GM21737 (cell line): Measurements from ENCODE around the gene ABCD1.

ENCODE experiments used
- ATAC-seq: cut with Tn5 transposase; IDR thresholded peaks from one replicate; pipeline ENCODE4 v1.9.1; 2021; ENCODE audit warnings: mild to moderate bottlenecking, moderate library complexity; ENCODE audit not compliant: unreplicated experiment

The ABCD1 gene

GRCh38 chrX:153771415-153772315 is 47.0 kb downstream of the ABCD1 start:
- ATAC-seq = no peak

DNA sequence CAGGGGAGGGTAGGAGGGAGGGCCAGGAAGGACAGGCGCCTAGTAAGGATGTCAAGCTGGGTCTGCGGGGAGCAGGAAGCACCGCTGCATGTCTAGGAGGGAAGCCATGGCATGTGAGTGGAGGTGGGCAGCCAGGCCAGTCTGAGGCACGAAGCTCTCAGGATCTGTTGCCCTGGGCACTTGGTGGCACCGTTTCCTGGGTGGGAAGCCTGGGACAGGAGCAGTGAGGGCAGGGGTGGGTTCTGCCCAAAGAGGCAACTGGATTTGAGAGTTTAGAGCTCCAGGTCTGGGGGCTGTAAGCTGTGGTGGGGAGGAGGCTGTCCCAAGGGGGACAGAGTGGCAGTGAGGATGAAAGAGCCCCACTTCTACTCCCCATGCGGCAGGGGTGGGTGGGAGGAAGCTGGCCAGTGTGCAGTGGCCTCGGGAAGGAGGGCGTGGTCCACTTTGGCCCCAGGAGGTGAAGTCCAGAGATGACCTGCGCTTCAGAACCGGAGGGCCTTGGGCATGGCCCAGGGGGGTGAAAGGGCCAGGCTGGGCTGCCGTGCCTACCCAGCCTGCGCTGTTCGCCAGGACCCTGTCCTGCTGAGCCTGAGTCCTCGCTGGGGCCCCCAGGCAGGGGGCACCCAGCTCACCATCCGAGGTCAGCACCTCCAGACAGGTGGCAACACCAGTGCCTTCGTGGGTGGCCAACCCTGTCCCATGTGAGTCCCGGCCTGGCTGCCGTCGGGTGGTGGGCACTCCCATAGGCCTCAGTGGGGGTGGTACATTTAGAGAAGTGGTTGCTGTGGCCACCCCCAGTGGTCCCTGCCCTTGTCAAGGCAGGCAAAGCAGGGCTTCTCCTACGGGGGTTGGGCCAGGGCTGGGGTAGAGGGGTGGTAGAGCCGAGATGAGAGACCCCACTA is 47.9 kb downstream of the ABCD1 start:
- no peak for ATAC-seq

DNA sequence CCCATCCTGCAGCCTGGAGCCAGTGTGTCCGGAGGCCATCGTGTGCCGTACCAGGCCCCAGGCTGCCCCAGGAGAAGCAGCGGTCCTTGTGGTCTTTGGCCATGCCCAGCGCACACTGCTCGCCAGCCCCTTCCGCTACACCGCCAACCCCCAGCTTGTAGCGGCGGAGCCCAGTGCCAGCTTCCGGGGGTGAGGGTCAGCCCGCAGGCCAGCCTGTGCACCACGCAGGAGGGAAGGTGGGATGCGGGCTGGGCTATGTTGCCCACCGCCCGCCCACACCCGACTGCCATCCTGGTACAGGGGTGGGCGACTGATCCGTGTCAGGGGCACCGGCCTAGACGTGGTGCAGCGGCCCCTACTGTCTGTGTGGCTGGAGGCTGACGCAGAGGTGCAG is 48.6 kb downstream of the ABCD1 start:
- no peak for ATAC-seq

DNA sequence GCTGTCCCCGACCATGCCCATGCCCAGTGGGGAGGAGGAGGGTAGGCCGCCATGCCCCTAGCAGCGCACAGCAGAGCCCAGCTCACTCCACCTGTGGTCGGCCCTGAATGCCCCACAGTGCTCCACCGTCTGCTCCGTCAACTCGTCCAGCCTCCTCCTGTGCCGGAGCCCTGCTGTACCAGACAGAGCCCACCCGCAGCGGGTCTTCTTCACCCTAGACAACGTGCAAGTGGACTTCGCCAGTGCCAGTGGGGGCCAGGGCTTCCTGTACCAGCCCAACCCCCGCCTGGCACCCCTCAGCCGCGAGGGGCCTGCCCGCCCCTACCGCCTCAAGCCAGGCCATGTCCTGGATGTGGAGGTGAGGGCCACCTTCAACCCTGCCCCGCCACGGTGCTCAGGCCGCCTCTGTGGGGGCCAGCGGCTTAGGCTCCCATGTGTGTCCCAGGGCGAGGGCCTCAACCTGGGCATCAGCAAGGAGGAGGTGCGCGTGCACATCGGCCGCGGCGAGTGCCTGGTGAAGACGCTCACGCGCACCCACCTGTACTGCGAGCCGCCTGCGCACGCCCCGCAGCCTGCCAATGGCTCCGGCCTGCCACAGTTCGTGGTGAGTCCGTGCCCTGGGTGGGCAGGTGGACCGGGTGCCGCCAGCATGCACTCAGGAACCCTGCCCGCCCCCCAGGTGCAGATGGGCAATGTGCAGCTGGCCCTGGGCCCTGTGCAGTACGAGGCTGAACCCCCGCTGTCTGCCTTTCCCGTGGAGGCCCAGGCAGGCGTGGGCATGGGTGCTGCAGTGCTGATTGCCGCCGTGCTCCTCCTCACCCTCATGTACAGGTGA is 49.3 kb downstream of the ABCD1 start:
- ATAC-seq = no peak

DNA sequence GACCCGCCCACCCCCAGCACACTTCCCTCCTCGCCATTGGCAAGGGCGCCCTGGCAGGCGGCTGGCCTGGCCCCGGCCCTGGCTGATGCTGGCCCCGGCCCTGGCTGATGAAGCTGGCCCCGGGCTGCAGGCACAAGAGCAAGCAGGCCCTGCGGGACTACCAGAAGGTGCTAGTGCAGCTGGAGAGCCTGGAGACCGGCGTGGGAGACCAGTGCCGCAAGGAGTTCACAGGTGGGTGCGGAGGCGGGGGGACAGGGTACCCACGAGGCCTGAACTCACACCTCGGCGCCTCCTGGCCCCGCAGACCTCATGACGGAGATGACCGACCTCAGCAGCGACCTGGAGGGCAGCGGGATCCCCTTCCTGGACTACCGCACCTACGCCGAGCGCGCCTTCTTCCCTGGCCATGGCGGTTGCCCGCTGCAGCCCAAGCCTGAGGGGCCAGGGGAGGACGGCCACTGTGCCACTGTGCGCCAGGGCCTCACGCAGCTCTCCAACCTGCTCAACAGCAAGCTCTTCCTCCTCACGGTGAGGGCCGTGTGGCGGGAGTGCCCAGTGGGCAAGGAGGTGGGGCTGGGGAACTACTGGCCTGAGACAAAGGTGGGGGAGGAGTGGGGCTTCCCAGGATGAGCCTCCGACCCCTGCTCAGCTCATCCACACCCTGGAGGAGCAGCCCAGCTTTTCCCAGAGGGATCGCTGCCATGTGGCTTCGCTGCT is 50.1 kb downstream of the ABCD1 start:
- ATAC-seq = no peak

GRCh38 chrX:153775293-153776119 is 50.9 kb downstream of the ABCD1 start:
- no peak for ATAC-seq

- no peak for ATAC-seq
These were observed 51.5 kb downstream of the ABCD1 start for GRCh38 chrX:153776120-153776599.

- ATAC-seq = no peak
These were observed 52.0 kb downstream of the ABCD1 start for GRCh38 chrX:153776611-153777045.

DNA sequence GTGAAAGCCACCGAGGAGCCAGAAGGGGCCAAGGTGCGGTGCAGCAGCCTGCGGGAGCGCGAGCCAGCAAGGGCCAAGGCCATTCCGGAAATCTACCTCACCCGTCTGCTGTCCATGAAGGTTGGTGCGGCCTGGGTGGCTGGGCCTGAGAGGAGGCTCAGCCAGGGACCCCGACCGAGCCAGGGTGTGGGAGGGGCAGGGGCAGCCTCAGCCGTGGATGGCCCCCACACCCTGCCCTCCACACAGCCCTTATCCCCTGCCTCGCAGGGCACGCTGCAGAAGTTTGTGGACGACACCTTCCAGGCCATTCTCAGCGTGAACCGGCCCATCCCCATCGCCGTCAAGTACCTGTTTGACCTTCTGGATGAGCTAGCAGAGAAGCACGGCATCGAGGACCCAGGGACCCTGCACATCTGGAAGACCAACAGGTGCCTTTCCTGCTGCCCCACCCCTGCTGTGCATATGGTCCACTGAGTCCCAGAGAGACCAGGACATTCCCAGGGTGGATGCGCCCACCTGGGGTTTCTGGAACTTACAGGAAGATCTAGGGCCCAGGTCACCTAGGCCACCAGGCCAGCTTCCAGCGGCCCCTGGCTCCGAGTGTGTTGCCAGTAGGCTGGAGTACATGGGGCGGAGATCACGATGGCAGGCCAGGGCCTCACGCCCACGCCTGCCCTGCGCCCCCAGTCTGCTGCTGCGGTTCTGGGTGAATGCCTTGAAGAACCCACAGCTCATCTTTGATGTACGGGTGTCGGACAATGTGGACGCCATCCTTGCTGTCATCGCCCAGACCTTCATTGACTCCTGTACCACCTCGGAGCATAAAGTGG is 52.8 kb downstream of the ABCD1 start:
- no peak for ATAC-seq

DNA sequence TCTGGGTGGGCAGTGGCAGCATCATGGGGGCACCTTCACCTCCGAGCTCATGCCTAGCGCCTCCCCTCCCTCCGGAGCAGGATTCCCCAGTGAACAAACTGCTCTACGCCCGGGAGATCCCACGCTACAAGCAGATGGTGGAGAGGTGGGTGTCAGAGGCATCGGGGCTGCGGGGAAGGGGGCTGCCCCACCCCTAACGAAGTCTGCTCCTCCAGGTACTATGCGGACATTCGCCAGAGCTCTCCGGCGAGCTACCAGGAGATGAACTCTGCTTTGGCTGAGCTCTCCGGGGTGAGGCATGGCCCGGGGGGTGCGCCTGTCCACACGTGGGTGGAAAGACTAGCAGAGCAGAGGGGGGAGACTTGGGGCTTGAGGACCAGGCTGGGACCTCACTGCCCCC is 53.5 kb downstream of the ABCD1 start:
- no peak for ATAC-seq

DNA sequence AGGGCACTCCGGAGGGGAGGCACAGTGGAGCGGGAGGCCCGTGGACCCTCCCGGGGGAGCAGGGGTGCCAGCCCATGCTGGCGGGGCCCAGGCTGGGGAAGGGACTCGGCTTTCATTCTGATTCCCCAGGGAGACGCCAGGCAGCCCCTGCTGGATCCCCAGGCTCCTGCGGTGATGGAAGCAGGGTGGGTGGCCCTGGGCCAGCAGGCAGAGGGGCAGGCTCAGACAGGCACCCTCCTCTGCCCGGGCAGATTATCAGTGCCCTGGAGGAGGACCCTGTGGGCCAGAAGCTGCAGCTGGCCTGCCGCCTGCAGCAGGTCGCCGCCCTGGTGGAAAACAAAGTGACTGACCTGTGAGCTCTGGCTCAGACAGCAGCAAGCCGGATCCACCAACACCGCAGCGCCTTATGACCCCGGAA is 54.0 kb downstream of the ABCD1 start:
- no peak for ATAC-seq

DNA sequence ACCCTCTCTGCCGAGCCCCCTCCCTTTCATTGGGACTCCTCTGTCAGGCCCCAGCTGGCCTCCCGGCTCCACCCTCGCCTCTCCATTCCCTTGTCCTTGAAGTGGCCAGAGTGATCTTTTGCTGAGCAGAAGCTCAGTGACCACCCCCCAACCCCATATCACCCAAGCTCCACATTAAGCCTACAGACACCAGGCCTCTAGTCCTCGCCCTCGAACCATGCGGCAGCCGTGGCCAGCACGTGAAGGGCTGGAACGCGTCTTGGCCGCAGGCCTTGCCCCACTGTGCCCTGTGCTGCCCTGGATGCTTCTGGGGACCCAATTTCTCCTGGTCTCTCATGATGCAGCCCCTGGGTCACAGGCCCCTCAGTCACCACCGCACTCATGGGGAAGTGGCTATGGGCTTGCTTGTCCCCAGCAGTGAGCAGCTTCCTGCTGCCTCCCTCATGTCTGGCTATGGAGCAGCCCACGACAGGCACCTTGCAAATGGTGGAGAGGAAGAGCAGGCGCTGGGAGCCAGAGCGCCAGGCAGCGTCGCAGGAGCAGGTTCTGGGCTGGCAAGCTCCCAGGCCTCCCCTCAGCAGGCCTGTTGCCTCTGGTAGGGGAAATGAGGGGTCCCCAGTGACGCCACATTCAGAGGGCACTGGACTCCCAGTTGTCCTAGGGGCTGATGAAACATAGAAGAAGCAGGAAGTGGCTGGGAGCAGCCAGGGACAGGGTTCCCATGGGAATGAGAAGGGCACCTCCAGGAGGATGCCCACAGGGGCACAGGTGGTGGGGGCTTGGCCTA is 55.4 kb downstream of the ABCD1 start:
- ATAC-seq = no peak

DNA sequence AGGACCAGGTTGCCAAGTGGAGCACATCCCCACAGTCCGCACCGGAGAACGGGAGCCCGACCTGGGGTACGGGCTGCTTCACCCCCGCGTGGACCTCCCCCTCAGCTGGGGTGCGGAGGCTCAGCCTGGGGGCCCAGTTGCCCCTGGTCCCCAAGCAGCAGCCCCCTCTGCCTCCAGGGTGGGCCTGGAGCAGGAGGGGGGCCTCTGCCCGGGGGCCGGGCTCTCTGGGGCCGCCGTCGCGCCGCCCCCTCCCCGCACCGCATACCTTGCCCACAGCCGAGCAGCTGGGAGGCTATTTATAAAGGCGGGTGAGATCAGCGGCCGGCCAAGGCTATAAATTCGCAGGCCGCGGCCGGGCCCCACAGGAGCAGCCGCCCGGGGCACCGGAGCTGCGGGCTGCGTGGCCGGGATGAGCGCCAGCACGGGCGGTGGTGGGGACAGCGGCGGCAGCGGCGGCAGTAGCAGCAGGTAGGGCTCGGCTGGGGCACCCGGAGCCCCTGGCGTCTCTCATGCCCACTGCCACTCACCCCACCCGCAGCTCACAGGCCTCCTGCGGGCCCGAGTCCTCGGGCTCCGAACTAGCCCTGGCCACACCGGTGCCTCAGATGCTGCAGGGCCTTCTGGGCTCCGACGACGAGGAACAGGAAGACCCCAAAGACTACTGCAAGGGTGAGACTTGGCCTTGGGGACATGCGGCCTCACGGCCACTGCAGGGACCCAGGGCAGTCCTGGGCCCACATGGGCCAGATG is 56.2 kb downstream of the ABCD1 start, which contains the start of gene SRPK3:
Gene SRPK3 (plus strand): TSS at position 364 of the 750 bp plus-strand sequence. CDS start 46 bp downstream, at position 410.
- ATAC-seq = no peak

GRCh38 chrX:153781428-153782047 is 56.9 kb downstream of the ABCD1 start:
- no peak for ATAC-seq

DNA sequence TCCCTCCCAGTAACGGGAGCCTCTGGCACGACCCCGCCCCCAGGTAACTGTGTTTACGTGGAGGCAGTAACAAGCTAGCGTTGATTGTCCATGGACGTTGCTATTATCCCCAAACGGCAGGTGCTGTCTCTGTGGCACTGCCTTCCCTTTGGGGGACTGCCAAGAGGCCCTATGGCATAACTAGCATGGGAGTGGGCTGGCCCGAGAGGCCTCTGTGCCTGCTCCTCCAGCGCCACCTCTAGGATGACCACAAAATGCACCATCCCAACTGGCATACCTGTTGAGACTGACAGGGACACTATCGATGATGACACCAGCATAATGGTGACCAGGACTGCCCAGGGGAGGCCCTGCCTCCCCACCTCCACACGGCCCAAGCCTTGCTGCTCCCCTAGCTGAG is 57.7 kb downstream of the ABCD1 start:
- ATAC-seq = no peak

- no peak for ATAC-seq
These were observed 58.2 kb downstream of the ABCD1 start for GRCh38 chrX:153782871-153783270.
